COR-L47 (cell line): Measurements from ENCODE around the gene RAD51C.
A peak's percentile ranks its signal among the peaks of the same experiment; 100 is the strongest.
"Not testable (repeated sequence)": the region's sequence is repeated elsewhere in the genome, so short reads cannot be mapped to it uniquely, and the experiment has no call there.

ENCODE experiments used
- DNase-seq: peaks from one replicate; lab custom pipeline; 2025; lab: John Stamatoyannopoulos, UW

Gene RAD51C

GRCh38 chr17:58692239-58693055 lies at the start of gene RAD51C:
Gene RAD51C (plus strand): TSS chr17:58692602. CDS start chr17:58692644, 42 bp downstream.
- DNase-seq = peak; percentile 89

- no peak for DNase-seq
Measured at GRCh38 chr17:58643147-58643546, 49.3 kb upstream of the RAD51C start.

- no peak for DNase-seq
Measured at GRCh38 chr17:58648236-58648635, 44.2 kb upstream of the RAD51C start.

- not testable (repeated sequence) for DNase-seq
Measured at GRCh38 chr17:58657962-58658803, 34.2 kb upstream of the RAD51C start.

GRCh38 chr17:58658804-58659713 lies 33.3 kb upstream of the RAD51C start:
- DNase-seq = peak; percentile 93

GRCh38 chr17:58659714-58660084 lies 32.7 kb upstream of the RAD51C start:
- not testable (repeated sequence) for DNase-seq

- no peak for DNase-seq
Measured at GRCh38 chr17:58660621-58661020, 31.8 kb upstream of the RAD51C start.

GRCh38 chr17:58661499-58661898 lies 30.9 kb upstream of the RAD51C start:
- DNase-seq = no peak

GRCh38 chr17:58664302-58664701 lies 28.1 kb upstream of the RAD51C start:
- DNase-seq = no peak

GRCh38 chr17:58665946-58666857 lies 26.2 kb upstream of the RAD51C start:
- DNase-seq = no peak

- peak; percentile 53 for DNase-seq
Measured at GRCh38 chr17:58666858-58667267, 25.5 kb upstream of the RAD51C start.

- no peak for DNase-seq
Measured at GRCh38 chr17:58667934-58668597, 24.3 kb upstream of the RAD51C start.

GRCh38 chr17:58668598-58668935 lies 23.8 kb upstream of the RAD51C start:
- no peak for DNase-seq

GRCh38 chr17:58669853-58670252 lies 22.5 kb upstream of the RAD51C start:
- no peak for DNase-seq

- no peak for DNase-seq
Measured at GRCh38 chr17:58671969-58672368, 20.4 kb upstream of the RAD51C start.

GRCh38 chr17:58677194-58677880 lies 15.1 kb upstream of the RAD51C start:
- DNase-seq = no peak

GRCh38 chr17:58678287-58678686 lies 14.1 kb upstream of the RAD51C start:
- DNase-seq = not testable (repeated sequence)

GRCh38 chr17:58679263-58680037 lies 13.0 kb upstream of the RAD51C start:
- no peak for DNase-seq

- no peak for DNase-seq
Measured at GRCh38 chr17:58680038-58680369, 12.4 kb upstream of the RAD51C start.
